Endometrial microvascular endothelial cells (primary cell): Measurements from ENCODE around the gene FCGR2B. TPM values are rescaled to one million over a fixed set of nuclear protein-coding genes. Genes with fewer than 3 reads are reported as not detected.

Source experiments
- in situ Hi-C: cut with HindIII; loops from 2 replicates; pipeline ENCODE4 v1.10.0; 2017; ENCODE audit warnings: low sequenced_read_pairs, low pct_unique_long_range_greater_than_20kb; ENCODE audit errors: inconsistent ontology term
- total RNA-seq: library from RNA; depleted of rRNA; stranded (reverse); fragments of >200 nt; gene quantifications from one replicate; pipeline ENCODE4 v1.2.3, GENCODE V29; 2015; ENCODE audit errors: inconsistent ontology term

The FCGR2B gene
- total RNA-seq, 1 donor from 2014 or later: not detected

DNA sequence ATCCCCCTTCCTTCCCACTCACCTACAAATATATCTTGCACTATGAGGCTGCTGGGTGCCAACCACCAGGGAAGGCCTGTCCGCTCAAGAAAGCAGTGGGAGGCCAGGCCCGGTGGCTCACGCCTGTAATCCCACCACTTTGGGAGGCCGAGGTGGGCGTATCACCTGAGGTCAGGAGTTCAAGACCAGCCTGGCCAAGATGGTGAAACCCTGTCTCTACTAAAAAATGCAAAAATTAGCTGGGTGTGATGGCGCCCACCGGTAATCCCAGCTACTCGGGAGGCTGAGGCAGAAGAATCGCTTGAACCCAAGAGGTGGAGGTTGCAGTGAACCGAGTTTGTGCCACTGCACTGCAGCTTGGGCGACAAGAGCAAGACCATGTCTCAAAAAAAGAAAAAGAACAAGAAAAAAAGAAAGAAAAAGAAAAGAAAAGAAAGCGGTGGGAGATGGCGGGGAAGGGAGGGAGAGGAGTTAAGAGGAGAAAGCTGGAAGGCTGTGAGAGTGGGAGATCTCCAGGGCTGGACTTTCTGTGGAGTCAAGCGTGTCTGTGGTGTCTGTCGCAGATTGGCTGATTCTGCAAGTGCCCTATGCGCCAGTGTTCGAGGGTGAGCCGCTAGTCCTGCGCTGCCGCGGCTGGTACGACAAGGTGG lies 62.4 kb downstream of the FCGR2B start:
- in situ Hi-C loops: loop anchor here (25.0 kb wide), 1 partner anchor 188 kb away; the partner anchor contains the start of gene FCGR3A

DNA sequence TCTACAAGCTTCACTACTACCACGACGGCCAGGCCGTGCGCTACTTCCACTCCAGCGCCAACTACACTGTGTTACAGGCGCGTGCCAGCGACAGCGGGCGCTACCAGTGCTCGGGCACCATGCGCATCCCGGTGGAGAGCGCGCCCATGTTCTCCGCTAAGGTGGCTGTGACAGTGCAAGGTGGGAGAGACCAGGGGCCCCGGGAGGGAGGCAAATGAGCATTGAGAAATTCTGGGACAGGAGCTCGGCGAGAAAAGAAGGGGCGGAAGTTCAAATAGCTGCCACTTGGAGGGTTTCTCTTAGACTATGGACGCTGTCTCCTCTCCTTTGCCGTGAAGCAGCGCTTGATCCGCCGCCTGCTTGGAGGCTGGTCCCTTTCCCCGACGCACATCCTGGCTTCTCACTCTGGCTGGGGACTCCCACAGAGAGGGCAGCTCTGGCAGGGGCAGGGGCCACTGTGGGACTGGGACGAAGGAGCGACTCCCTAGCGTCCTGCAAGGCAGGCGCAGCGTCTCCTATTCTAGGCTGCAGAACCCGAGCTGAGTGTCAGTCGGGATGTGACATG lies 63.0 kb downstream of the FCGR2B start:
- in situ Hi-C loops: loop anchor here (25.0 kb wide), 1 partner anchor 189 kb away; the partner anchor contains the start of gene FCGR3A

DNA sequence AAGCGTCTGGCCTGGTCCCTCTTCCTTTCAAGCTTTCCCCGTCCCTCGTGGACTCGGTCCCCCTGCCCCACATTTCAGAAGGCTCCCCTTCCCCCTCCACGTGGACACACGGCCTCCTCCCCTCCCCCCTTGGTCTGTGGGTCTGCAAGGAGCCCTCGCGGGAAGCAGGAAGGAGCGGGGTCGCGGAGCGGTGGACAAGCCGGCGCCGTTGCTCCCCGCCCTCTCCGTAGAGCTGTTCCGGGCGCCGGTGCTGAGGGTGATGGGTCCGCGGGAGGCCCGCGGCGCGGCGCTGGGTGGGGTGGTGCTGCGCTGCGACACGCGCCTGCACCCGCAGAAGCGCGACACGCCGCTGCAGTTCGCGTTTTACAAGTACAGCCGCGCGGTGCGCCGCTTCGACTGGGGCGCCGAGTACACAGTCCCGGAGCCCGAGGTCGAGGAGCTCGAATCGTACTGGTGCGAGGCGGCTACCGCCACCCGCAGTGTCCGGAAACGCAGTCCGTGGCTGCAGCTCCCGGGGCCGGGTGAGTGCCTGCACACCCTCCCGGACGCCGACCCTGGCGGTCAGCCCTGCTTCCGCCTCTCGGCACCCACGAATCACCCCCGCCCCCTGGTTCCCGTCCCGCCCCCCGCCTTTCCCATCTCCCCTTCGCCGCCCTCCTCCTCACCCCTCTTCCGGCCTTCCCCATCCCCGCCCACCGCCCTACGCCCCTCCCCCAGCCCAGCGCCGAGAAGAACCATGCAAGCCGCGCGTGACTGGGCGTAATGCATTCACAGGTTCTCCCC lies 63.7 kb downstream of the FCGR2B start:
- in situ Hi-C loops: loop anchor here (25.0 kb wide), 1 partner anchor 189 kb away; the partner anchor contains the start of gene FCGR3A

DNA sequence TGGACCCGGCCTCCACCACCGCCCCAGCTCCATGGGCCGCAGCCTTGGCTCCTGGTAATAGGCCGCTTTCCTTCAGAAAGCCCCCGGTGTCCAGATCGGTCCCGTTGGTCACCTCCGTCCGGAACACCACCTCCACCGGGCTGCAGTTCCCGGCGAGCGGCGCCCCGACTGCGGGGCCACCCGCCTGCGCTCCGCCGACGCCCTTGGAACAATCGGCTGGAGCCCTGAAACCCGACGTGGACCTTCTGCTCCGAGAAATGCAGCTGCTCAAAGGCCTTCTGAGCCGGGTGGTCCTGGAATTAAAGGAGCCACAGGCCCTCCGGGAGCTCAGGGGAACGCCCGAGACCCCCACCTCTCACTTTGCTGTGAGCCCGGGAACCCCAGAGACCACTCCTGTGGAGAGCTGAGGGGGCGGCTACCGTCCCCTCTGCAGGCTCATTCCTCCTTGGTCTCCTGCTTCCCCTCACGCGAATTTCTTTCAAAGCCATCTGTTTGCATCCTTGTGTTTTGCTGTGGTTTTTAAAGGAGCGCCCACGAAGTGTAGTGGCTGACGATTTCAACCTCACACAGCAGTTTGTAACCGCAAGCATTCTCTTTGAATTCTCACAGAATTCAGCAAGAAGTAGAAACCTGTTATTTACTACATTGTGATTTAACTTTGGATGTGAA lies 64.4 kb downstream of the FCGR2B start:
- in situ Hi-C loops: loop anchor here (25.0 kb wide), 1 partner anchor 190 kb away; the partner anchor contains the start of gene FCGR3A

Other genes starting within 250 kb of the FCGR2B start
- not detected for gene FCGR2A, start 157.7 kb upstream of the FCGR2B start, total RNA-seq
- gene HSPA6, start 138.6 kb upstream of the FCGR2B start, total RNA-seq: not detected
- not detected for gene FCGR3A, start 113.3 kb upstream of the FCGR2B start, total RNA-seq
- not detected for gene FCGR3B, start 32.0 kb upstream of the FCGR2B start, total RNA-seq
- gene FCRLA, start 44.1 kb downstream of the FCGR2B start, total RNA-seq: not detected
- 2.2 TPM for gene FCRLB, start 58.4 kb downstream of the FCGR2B start, total RNA-seq
- 33.3 TPM for gene DUSP12, start 86.6 kb downstream of the FCGR2B start, total RNA-seq
- 40.7 TPM for gene ATF6, start 103.2 kb downstream of the FCGR2B start, total RNA-seq